HFFc6 (cell line): ENCODE measurements around the gene ALCAM. TPM values are rescaled to one million over a fixed set of nuclear protein-coding genes. Genes with fewer than 3 reads are reported as not detected.

Source experiments
- DNase-seq: peaks from one replicate; pipeline ENCODE4 v3.0.0-alpha.2; 2018
- H3K27ac Mint-ChIP-seq: 2 replicates; pipeline ENCODE4 v1.8.0; 2020; ENCODE audit warnings: mild to moderate bottlenecking, mixed read lengths
- H3K27me3 Mint-ChIP-seq: 2 replicates; pipeline ENCODE4 v1.8.0; 2021; ENCODE audit warnings: mild to moderate bottlenecking, moderate library complexity, mixed read lengths; ENCODE audit not compliant: insufficient read depth
- H3K36me3 Mint-ChIP-seq: 2 replicates; pipeline ENCODE4 v1.8.0; 2021; ENCODE audit warnings: low read depth, mixed read lengths
- H3K4me1 Mint-ChIP-seq: 2 replicates; pipeline ENCODE4 v1.8.0; 2020; ENCODE audit warnings: low read depth, mixed read lengths
- H3K4me3 Mint-ChIP-seq: 2 replicates; pipeline ENCODE4 v1.8.0; 2020; ENCODE audit warnings: mild to moderate bottlenecking, moderate library complexity, mixed read lengths
- H3K9me3 Mint-ChIP-seq: 2 replicates; pipeline ENCODE4 v1.8.0; 2020; ENCODE audit warnings: mild to moderate bottlenecking, mixed read lengths
- total RNA-seq, 6 experiments: library from RNA; stranded (reverse); fragmentation: NEBNext Ultra II Directional; extraction: Animal tissue kit (Norgen Biotek cat#: 25700); gene quantifications; 2 replicates in 1 of 6; 3 replicates in 5 of 6; pipeline ENCODE4 v1.2.3, GENCODE V29; 2021
- TF ChIP-seq, protein P1 (sequence below): fragments of 200-600 bp; sonication (generic); IDR thresholded peaks from 2 replicates; pipeline ENCODE4 v1.5.0; 2021; ENCODE audit warnings: antibody characterized with exemption, mild to moderate bottlenecking

Gene ALCAM
- total RNA-seq, 6 experiments from 2014 or later: 307 to 420 (median 361) TPM

DNA sequence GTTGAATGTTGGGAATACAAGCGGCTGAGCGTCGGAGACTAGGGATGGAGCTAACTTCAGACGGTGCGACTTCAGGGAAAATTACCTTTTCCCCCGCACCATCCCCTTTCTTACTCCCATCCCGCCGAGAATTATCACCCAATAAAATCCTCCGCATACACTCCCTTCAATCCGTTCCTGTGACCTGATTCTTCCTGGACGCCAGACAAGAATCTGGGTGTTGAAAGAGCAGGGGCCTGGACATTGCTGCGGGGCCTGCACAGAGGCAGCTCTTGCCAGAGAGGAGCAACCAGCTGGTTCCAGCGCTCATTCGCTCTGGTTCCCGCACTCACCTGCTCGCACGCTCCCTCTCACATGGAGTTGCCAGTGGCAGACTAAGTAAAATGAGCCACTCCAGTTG, 241.9 kb downstream of the ALCAM start:
- no peak for DNase-seq
- Mint-ChIP-seq H3K4me1 (peaks cover 12% of the 10 kb centered on the region), H3K4me3 (no peak overlapping the region), H3K9me3 (no peaks in the 10 kb centered on the region), H3K36me3 (no peaks in the 10 kb centered on the region), H3K27ac (no peak overlapping the region), H3K27me3 (peaks cover 4% of the 10 kb centered on the region; the same call in 1 of the 2 replicates)
- TF ChIP-seq, protein P1, sequence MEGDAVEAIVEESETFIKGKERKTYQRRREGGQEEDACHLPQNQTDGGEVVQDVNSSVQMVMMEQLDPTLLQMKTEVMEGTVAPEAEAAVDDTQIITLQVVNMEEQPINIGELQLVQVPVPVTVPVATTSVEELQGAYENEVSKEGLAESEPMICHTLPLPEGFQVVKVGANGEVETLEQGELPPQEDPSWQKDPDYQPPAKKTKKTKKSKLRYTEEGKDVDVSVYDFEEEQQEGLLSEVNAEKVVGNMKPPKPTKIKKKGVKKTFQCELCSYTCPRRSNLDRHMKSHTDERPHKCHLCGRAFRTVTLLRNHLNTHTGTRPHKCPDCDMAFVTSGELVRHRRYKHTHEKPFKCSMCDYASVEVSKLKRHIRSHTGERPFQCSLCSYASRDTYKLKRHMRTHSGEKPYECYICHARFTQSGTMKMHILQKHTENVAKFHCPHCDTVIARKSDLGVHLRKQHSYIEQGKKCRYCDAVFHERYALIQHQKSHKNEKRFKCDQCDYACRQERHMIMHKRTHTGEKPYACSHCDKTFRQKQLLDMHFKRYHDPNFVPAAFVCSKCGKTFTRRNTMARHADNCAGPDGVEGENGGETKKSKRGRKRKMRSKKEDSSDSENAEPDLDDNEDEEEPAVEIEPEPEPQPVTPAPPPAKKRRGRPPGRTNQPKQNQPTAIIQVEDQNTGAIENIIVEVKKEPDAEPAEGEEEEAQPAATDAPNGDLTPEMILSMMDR: no peak

DNA sequence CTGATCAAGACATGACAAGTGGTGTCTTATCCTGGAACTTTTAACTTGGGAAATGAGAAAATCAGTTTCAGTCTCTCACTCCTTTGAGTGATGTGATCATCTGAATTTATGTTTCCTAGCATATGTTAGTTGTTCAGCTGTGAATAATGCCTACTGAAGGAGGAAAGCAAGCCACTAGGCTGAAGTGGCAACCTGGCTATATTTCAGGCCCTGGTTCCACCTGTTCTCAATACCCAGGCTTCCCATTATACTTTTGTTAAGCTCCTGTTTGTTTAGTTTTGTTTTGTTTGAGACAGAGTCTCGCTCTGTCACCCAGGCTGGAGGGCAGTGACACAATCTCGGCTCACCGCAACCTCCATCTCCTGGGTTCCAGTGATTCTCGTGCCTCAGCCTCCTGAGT, 243.8 kb downstream of the ALCAM start:
- no peak overlapping the region for H3K27ac Mint-ChIP-seq
- peaks cover 26% of the 10 kb centered on the region for H3K4me1 Mint-ChIP-seq

DNA sequence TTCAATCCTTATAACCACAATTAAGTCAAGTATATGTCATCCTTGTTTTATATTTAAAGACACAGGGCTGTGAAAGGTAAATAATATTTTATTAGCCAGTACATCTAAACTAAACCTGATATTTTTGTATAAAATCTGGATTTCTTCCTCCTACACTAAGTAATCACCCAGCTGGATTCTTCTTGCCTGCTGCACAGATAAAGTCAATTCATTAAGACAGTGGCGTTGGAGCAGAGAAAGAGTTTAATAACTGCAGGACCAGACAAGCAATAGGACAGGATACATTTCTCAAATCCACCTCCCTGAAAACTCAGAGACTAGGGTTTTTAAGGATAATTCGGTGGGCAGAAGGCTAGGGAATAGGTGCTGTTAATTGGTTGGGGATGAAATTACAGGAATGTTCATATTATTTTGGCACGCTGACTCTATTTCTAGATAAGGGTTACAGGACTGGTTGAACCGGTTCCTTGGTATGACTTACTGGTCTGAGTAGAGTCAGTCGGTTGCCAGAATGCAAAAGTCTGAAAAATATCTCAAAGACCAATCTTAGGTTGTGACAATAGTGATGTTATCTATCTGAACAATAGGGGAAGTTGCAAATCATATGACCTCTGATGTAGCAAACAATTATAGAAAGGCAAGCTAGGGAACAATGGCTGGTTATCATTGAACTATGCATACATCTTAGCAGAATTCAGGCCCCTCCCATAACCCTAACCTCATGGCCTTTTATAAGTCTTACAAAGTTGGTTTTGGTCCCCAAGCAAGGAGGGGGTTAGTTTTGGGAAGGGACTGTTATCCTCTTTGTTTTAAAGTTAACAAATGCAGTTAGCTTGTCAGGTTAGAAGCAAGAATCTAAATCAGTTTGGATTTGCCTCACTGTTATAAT, 244.8 kb downstream of the ALCAM start:
- DNase-seq: no peak
- no peak overlapping the region for H3K4me3 Mint-ChIP-seq
- TF ChIP-seq, protein P1: no peak
- H3K27me3 Mint-ChIP-seq: peaks cover 4% of the 10 kb centered on the region; the same call in 1 of the 2 replicates
- no peak overlapping the region for H3K27ac Mint-ChIP-seq
- H3K4me1 Mint-ChIP-seq: peaks cover 17% of the 10 kb centered on the region
- H3K36me3 Mint-ChIP-seq: no peaks in the 10 kb centered on the region
- no peaks in the 10 kb centered on the region for H3K9me3 Mint-ChIP-seq

More for the DNA sequence above, 243.8 kb downstream of the ALCAM start:
- Mint-ChIP-seq H3K4me3 (no peak overlapping the region), H3K27me3 (peaks cover 4% of the 10 kb centered on the region; the same call in 1 of the 2 replicates), H3K9me3 (no peaks in the 10 kb centered on the region), H3K36me3 (no peaks in the 10 kb centered on the region)
- TF ChIP-seq, protein P1: no peak
- no peak for DNase-seq

DNA sequence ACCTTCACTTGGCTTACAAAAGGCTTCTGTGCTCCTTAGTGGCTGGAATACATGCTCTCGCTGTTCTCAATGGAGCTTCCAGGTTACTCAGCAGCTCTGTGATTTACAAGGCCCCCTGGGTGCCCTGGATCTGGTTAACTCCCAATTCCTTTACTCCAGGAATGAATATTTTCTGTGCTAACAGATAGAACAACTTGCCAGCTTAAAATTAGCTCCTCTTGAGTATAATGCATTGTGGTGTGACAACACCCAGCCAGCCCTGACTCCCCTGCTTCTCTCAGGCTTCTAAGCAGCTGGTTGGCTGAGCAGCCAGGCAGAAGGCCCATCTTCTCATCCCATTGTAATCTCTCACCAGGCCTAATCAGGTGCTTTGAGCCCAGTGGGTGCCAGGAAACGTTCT, 246.4 kb downstream of the ALCAM start:
- H3K27me3 Mint-ChIP-seq: peaks cover 4% of the 10 kb centered on the region; the same call in 1 of the 2 replicates
- H3K4me3 Mint-ChIP-seq: no peak overlapping the region
- DNase-seq: no peak
- TF ChIP-seq, protein P1: no peak
- no peaks in the 10 kb centered on the region for H3K9me3 Mint-ChIP-seq
- H3K27ac Mint-ChIP-seq: no peak overlapping the region
- no peaks in the 10 kb centered on the region for H3K36me3 Mint-ChIP-seq
- H3K4me1 Mint-ChIP-seq: peaks cover 21% of the 10 kb centered on the region

DNA sequence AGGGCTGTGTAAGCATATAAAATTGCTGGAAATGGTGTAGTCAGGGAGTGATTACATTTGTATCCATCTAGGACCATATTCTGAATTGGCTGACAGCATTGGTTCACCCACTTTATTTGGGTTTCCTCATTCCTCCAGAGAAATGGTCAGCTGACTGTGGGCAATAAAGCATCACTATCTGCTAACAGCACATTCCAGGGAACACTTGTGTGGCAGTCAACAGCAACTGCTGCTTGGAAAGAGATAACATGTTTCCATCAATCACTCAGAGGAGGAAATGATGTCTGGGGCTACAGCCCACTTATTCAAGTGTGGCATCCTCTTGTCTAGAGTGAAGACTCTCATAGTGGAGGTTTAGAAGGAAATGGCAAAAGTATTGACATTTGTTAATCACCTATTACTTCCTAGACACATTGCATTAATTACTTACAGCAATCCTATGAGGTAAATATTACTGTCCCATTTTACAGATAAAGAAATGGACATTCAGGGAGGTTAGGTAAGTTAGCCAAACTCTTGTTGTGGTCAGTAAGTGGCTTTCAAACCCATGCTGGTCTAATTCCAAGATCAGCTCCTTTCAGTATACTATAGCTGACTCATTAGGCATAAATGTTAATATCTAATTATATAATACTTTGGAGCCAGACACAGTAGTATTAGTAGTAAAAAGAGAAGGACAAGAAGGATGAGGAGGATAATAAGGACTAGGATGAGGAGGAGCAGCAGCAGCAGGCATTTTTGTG, 247.8 kb downstream of the ALCAM start:
- Mint-ChIP-seq H3K36me3 (no peaks in the 10 kb centered on the region), H3K9me3 (no peaks in the 10 kb centered on the region), H3K4me1 (peaks cover 21% of the 10 kb centered on the region), H3K4me3 (no peak overlapping the region), H3K27me3 (no peaks in the 10 kb centered on the region), H3K27ac (no peak overlapping the region)
- peak; percentile 19 for DNase-seq
- TF ChIP-seq, protein P1: no peak
